ENCODE measurements around the gene BLCAP.

DNA sequence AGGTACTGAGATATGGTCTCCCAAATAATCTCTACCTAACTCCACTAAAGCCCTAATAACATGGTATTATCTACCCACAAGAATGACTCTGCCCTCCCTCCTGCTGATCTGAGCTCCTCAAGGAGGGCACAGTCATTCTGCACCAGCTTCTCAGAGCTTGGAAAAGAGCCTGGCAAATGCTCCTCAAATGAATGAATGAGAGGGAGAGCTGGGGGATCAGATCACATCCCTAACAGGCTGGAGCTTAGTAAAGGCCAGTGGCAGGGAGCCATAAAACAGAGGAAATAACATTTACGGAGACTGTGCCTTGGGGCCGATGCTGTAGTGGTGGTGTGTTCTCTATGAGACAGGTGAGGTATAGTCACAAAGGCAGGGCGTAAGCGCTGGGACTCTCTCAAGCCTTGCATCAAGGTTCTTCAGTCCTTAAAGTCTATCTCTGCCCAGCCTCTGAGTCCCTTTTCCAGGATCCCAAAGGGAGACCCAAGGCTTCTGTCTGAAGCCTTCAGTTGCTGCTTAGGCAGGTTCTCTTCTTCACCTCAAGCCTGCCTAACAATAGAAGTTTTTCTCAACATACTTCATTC is 13.8 kb downstream of the BLCAP start:
- TF ChIP-seq, protein P1, sequence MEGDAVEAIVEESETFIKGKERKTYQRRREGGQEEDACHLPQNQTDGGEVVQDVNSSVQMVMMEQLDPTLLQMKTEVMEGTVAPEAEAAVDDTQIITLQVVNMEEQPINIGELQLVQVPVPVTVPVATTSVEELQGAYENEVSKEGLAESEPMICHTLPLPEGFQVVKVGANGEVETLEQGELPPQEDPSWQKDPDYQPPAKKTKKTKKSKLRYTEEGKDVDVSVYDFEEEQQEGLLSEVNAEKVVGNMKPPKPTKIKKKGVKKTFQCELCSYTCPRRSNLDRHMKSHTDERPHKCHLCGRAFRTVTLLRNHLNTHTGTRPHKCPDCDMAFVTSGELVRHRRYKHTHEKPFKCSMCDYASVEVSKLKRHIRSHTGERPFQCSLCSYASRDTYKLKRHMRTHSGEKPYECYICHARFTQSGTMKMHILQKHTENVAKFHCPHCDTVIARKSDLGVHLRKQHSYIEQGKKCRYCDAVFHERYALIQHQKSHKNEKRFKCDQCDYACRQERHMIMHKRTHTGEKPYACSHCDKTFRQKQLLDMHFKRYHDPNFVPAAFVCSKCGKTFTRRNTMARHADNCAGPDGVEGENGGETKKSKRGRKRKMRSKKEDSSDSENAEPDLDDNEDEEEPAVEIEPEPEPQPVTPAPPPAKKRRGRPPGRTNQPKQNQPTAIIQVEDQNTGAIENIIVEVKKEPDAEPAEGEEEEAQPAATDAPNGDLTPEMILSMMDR (conservative IDR thresholded peaks at IDR 0.05): no peak
- no peak for TF ChIP-seq EZH2 (IDR thresholded peaks at IDR 0.05; ENCODE audit: low read depth)

Data from PC-9 (cell line).